GM19238 (cell line): Measurements from ENCODE around the gene APBA1.
"Not testable (repeated sequence)": the region's sequence is repeated elsewhere in the genome, so short reads cannot be mapped to it uniquely, and the experiment has no call there.

Experiments used
- DNase-seq: peaks from one replicate; pipeline ENCODE4 v3.0.0; 2011; ENCODE audit warnings: low spot score; ENCODE audit not compliant: insufficient read length

Gene APBA1

GRCh38 chr9:69609156-69609555 is 63.0 kb downstream of the APBA1 start:
- no peak for DNase-seq

GRCh38 chr9:69606089-69606488 is 66.1 kb downstream of the APBA1 start:
- no peak for DNase-seq

- no peak for DNase-seq
These were observed 66.8 kb downstream of the APBA1 start for GRCh38 chr9:69605406-69605805.

- DNase-seq, result no peak
These were observed 67.5 kb downstream of the APBA1 start for GRCh38 chr9:69604568-69605219.

- DNase-seq, result no peak
These were observed 68.5 kb downstream of the APBA1 start for GRCh38 chr9:69603656-69604055.

GRCh38 chr9:69602773-69603172 is 69.4 kb downstream of the APBA1 start:
- no peak for DNase-seq

- DNase-seq, result no peak
These were observed 70.5 kb downstream of the APBA1 start for GRCh38 chr9:69601698-69602097.

GRCh38 chr9:69600314-69601047 is 71.7 kb downstream of the APBA1 start:
- DNase-seq, result no peak

- DNase-seq, result no peak
These were observed 72.8 kb downstream of the APBA1 start for GRCh38 chr9:69599232-69599971.

- DNase-seq, result not testable (repeated sequence)
These were observed 75.3 kb downstream of the APBA1 start for GRCh38 chr9:69596906-69597305.

- DNase-seq, result no peak
These were observed 78.0 kb downstream of the APBA1 start for GRCh38 chr9:69594180-69594579.

GRCh38 chr9:69593756-69594155 is 78.4 kb downstream of the APBA1 start:
- no peak for DNase-seq

GRCh38 chr9:69593301-69593700 is 78.9 kb downstream of the APBA1 start:
- DNase-seq, result no peak

GRCh38 chr9:69590266-69590665 is 81.9 kb downstream of the APBA1 start:
- DNase-seq, result no peak

- no peak for DNase-seq
These were observed 83.0 kb downstream of the APBA1 start for GRCh38 chr9:69589156-69589555.

GRCh38 chr9:69585571-69585970 is 86.6 kb downstream of the APBA1 start:
- DNase-seq, result no peak

- no peak for DNase-seq
These were observed 87.4 kb downstream of the APBA1 start for GRCh38 chr9:69584759-69585158.

GRCh38 chr9:69583645-69584234 is 88.4 kb downstream of the APBA1 start:
- no peak for DNase-seq

GRCh38 chr9:69582544-69583297 is 89.5 kb downstream of the APBA1 start:
- no peak for DNase-seq

GRCh38 chr9:69582018-69582417 is 90.2 kb downstream of the APBA1 start:
- no peak for DNase-seq

GRCh38 chr9:69580582-69581214 is 91.5 kb downstream of the APBA1 start:
- no peak for DNase-seq
